ENCODE data around the gene LDHB. TPM values are rescaled to one million over a fixed set of nuclear protein-coding genes. Genes with fewer than 3 reads are reported as not detected.
"Not testable (repeated sequence)": the region's sequence is repeated elsewhere in the genome, so short reads cannot be mapped to it uniquely, and the experiment has no call there.

LDHB gene
- total and polyA plus RNA-seq, 2 experiments from 2014 or later = 842 to 1,792 TPM

- Histone ChIP-seq H3K27me3 (no peaks in the 10 kb centered on the region), H3K4me1 (ENCODE audit: low read depth) (no peaks in the 10 kb centered on the region), H3K9me3 (ENCODE audit: low read depth) (no peaks in the 10 kb centered on the region), H3K36me3 (peaks cover 74% of the 10 kb centered on the region), H3K4me3 (no peak overlapping the region), H3K27ac (no peak overlapping the region)
- TF ChIP-seq CTCF (IDR thresholded peaks at IDR 0.05; ENCODE audit: low read depth, low read length) = no peak
- DNase-seq (ENCODE audit: low read depth in 1 of 2, low spot score in 1 of 2) = no peak
These were observed 9.3 kb downstream of the LDHB start for GRCh38 chr12:21648378-21648777.

- H3K27ac ChIP-seq = peak overlapping the region; percentile 1
- no peaks in the 10 kb centered on the region for H3K4me1 ChIP-seq (ENCODE audit: low read depth)
- no peak for TF ChIP-seq CTCF (IDR thresholded peaks at IDR 0.05; ENCODE audit: low read depth, low read length)
- no peaks in the 10 kb centered on the region for H3K9me3 ChIP-seq (ENCODE audit: low read depth)
- peaks cover 76% of the 10 kb centered on the region for H3K36me3 ChIP-seq
- no peak for DNase-seq (ENCODE audit: low read depth in 1 of 2, low spot score in 1 of 2)
- H3K27me3 ChIP-seq = no peaks in the 10 kb centered on the region
- no peak overlapping the region for H3K4me3 ChIP-seq
These were observed 10.5 kb downstream of the LDHB start for GRCh38 chr12:21647179-21647578.

- H3K4me1 ChIP-seq (ENCODE audit: low read depth); H3K27ac ChIP-seq; DNase-seq (ENCODE audit: low read depth in 1 of 2, low spot score in 1 of 2); H3K9me3 ChIP-seq (ENCODE audit: low read depth); H3K4me3 ChIP-seq; H3K27me3 ChIP-seq: not testable (repeated sequence)
- H3K36me3 ChIP-seq = peaks cover 77% of the 10 kb centered on the region
These were observed 12.6 kb downstream of the LDHB start for GRCh38 chr12:21645041-21645500.

GRCh38 chr12:21644516-21644915 is 13.1 kb downstream of the LDHB start:
- H3K4me3 ChIP-seq = no peak overlapping the region
- peaks cover 81% of the 10 kb centered on the region for H3K36me3 ChIP-seq
- no peaks in the 10 kb centered on the region for H3K27me3 ChIP-seq
- no peak for DNase-seq (ENCODE audit: low read depth in 1 of 2, low spot score in 1 of 2)
- TF ChIP-seq CTCF (IDR thresholded peaks at IDR 0.05; ENCODE audit: low read depth, low read length) = no peak
- no peak overlapping the region for H3K27ac ChIP-seq
- no peaks in the 10 kb centered on the region for H3K9me3 ChIP-seq (ENCODE audit: low read depth)
- no peaks in the 10 kb centered on the region for H3K4me1 ChIP-seq (ENCODE audit: low read depth)

- H3K36me3 ChIP-seq = peaks cover 75% of the 10 kb centered on the region
- no peaks in the 10 kb centered on the region for H3K4me1 ChIP-seq (ENCODE audit: low read depth)
- DNase-seq (ENCODE audit: low read depth in 1 of 2, low spot score in 1 of 2) = no peak
- no peak for TF ChIP-seq CTCF (IDR thresholded peaks at IDR 0.05; ENCODE audit: low read depth, low read length)
- no peak overlapping the region for H3K27ac ChIP-seq
- H3K27me3 ChIP-seq = no peaks in the 10 kb centered on the region
- no peak overlapping the region for H3K4me3 ChIP-seq
- no peaks in the 10 kb centered on the region for H3K9me3 ChIP-seq (ENCODE audit: low read depth)
These were observed 13.9 kb downstream of the LDHB start for GRCh38 chr12:21643758-21644157.

GRCh38 chr12:21642707-21643389 is 14.8 kb downstream of the LDHB start:
- DNase-seq (ENCODE audit: low read depth in 1 of 2, low spot score in 1 of 2) = peak in 1 of 2 donors; percentile 59
- peak overlapping the region; percentile 45 for H3K27ac ChIP-seq
- H3K4me1 ChIP-seq (ENCODE audit: low read depth) = no peaks in the 10 kb centered on the region
- H3K9me3 ChIP-seq (ENCODE audit: low read depth) = no peaks in the 10 kb centered on the region
- H3K4me3 ChIP-seq = no peak overlapping the region
- no peaks in the 10 kb centered on the region for H3K27me3 ChIP-seq
- peaks cover 78% of the 10 kb centered on the region for H3K36me3 ChIP-seq
- no peak for TF ChIP-seq CTCF (IDR thresholded peaks at IDR 0.05; ENCODE audit: low read depth, low read length)
